OCI-LY1 (cell line): Measurements from ENCODE around the gene CLCN5.

Experiments used
- H2AFZ ChIP-seq: fragments of 200-600 bp; sonication (generic), shearing (Covaris generic); 2 replicates; pipeline ENCODE4 v1.6.0; 2014; ENCODE audit warnings: antibody characterized with exemption, mild to moderate bottlenecking, low read length
- H3F3A ChIP-seq: fragments of 200-600 bp; sonication (generic), shearing (Covaris generic); 2 replicates; pipeline ENCODE4 v1.6.0; 2014; ENCODE audit warnings: mild to moderate bottlenecking, antibody characterized with exemption, low read length, moderate library complexity; ENCODE audit not compliant: insufficient read depth
- H3K27ac ChIP-seq: fragments of 200-600 bp; sonication (generic); 2 replicates; pipeline ENCODE4 v1.5.1; 2014; ENCODE audit warnings: low read length, mixed run types, mild to moderate bottlenecking, low read depth; ENCODE audit not compliant: poor library complexity, severe bottlenecking
- H3K27me3 ChIP-seq: fragments of 200-600 bp; sonication (generic); 2 replicates; pipeline ENCODE4 v1.6.0; 2014; ENCODE audit warnings: antibody characterized with exemption, mild to moderate bottlenecking, low read length, moderate library complexity; ENCODE audit not compliant: insufficient read depth
- H3K36me3 ChIP-seq: fragments of 200-600 bp; sonication (generic); 2 replicates; pipeline ENCODE4 v1.6.1; 2014; ENCODE audit warnings: mild to moderate bottlenecking, antibody characterized with exemption, low read length, moderate library complexity, mixed read lengths; ENCODE audit not compliant: insufficient read depth
- H3K4me1 ChIP-seq: fragments of 200-600 bp; sonication (generic); 2 replicates; pipeline ENCODE4 v1.5.1; 2014; ENCODE audit warnings: mild to moderate bottlenecking, low read length, moderate library complexity; ENCODE audit not compliant: insufficient read depth, severe bottlenecking
- H3K4me2 ChIP-seq: fragments of 200-600 bp; sonication (generic), shearing (Covaris generic); 2 replicates; pipeline ENCODE4 v1.6.1; 2014; ENCODE audit warnings: low read length
- H3K4me3 ChIP-seq: fragments of 200-600 bp; sonication (generic); 2 replicates; pipeline ENCODE4 v1.5.1; 2014; ENCODE audit warnings: low read length, low read depth, mild to moderate bottlenecking, mixed read lengths; ENCODE audit not compliant: poor library complexity, severe bottlenecking
- H3K79me2 ChIP-seq: fragments of 200-600 bp; shearing (Covaris generic); 2 replicates; pipeline ENCODE4 v1.6.1; 2016; ENCODE audit warnings: mixed run types, low read length, mixed read lengths; ENCODE audit not compliant: insufficient read depth
- H3K9ac ChIP-seq: fragments of 200-600 bp; sonication (generic), shearing (Covaris generic); 2 replicates; pipeline ENCODE4 v1.6.1; 2014; ENCODE audit warnings: mild to moderate bottlenecking, low read length, mixed read lengths
- H3K9me2 ChIP-seq: fragments of 200-600 bp; sonication (generic), shearing (Covaris generic); 2 replicates; pipeline ENCODE4 v1.6.1; 2014; ENCODE audit warnings: low read depth, mild to moderate bottlenecking, low read length, mixed read lengths
- H3K9me3 ChIP-seq: fragments of 200-600 bp; shearing (Covaris generic); 2 replicates; pipeline ENCODE4 v1.6.1; 2014; ENCODE audit warnings: low read length, mixed read lengths
- H4K20me1 ChIP-seq: fragments of 200-600 bp; sonication (generic), shearing (Covaris generic); 2 replicates; pipeline ENCODE4 v1.6.0; 2016; ENCODE audit warnings: mild to moderate bottlenecking, low read length; ENCODE audit not compliant: insufficient read depth
- EZH2 ChIP-seq: fragments of 200-600 bp; sonication (generic), shearing (Covaris generic); IDR thresholded peaks from 2 replicates; pipeline ENCODE4 v1.8.0; 2017; ENCODE audit warnings: borderline replicate concordance, mixed run types, mild to moderate bottlenecking, antibody characterized with exemption, low read length, moderate library complexity, mixed read lengths
- TF ChIP-seq, protein P1 (sequence below): fragments of 200-600 bp; sonication (generic), shearing (Covaris generic); IDR thresholded peaks from 2 replicates; pipeline ENCODE4 v1.5.1; 2017; ENCODE audit warnings: mild to moderate bottlenecking, antibody characterized with exemption, low read length, moderate library complexity, mixed read lengths

The CLCN5 gene

DNA sequence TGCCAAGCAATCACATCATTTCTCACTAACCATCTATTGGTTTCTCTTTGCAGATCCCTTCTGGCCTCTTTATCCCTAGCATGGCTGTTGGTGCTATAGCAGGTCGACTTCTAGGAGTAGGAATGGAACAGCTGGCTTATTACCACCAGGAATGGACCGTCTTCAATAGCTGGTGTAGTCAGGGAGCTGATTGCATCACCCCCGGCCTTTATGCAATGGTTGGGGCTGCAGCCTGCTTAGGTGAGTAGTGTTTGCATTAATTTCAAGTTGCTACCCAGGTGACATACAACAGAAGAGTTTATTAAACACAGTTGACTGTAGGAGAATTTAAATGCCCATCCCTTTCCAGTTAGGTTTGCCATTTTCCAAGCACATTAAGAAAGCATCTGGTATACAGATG, 166.2 kb downstream of the CLCN5 start:
- H2AFZ ChIP-seq, result no peak overlapping the region
- no peaks in the 10 kb centered on the region for H3K79me2 ChIP-seq
- no peak overlapping the region for H3K4me2 ChIP-seq
- no peak overlapping the region for H3K27ac ChIP-seq
- H3K9me3 ChIP-seq, result no peaks in the 10 kb centered on the region
- H3K27me3 ChIP-seq, result no peaks in the 10 kb centered on the region
- H3K4me1 ChIP-seq, result no peaks in the 10 kb centered on the region
- no peak for TF ChIP-seq EZH2
- no peak overlapping the region for H3K4me3 ChIP-seq
- H3K9me2 ChIP-seq, result no peaks in the 10 kb centered on the region
- H3K9ac ChIP-seq, result no peak overlapping the region
- no peaks in the 10 kb centered on the region for H3F3A ChIP-seq
- peaks cover 6% of the 10 kb centered on the region for H3K36me3 ChIP-seq
- no peaks in the 10 kb centered on the region for H4K20me1 ChIP-seq

DNA sequence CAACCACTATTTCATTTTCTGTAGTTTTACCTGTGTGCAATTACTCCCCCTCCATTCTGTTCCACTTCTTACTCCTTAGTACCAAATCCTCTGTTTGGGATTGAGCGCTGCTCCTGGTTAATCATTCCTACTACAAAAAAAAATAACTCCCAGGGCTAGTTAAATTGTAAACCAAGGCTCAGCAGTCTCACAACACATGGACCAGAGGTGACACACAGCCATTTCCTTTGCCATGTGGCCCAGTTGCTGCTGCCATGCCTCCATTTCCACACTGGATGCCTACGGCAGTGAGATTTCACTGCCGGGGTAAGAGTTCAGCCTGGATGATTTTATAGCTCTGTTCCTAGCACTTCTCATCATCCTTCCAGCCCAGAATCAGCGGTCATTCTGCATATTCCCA, 171.2 kb downstream of the CLCN5 start:
- no peak for TF ChIP-seq EZH2
- TF ChIP-seq, protein P1, sequence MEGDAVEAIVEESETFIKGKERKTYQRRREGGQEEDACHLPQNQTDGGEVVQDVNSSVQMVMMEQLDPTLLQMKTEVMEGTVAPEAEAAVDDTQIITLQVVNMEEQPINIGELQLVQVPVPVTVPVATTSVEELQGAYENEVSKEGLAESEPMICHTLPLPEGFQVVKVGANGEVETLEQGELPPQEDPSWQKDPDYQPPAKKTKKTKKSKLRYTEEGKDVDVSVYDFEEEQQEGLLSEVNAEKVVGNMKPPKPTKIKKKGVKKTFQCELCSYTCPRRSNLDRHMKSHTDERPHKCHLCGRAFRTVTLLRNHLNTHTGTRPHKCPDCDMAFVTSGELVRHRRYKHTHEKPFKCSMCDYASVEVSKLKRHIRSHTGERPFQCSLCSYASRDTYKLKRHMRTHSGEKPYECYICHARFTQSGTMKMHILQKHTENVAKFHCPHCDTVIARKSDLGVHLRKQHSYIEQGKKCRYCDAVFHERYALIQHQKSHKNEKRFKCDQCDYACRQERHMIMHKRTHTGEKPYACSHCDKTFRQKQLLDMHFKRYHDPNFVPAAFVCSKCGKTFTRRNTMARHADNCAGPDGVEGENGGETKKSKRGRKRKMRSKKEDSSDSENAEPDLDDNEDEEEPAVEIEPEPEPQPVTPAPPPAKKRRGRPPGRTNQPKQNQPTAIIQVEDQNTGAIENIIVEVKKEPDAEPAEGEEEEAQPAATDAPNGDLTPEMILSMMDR, result no peak
- no peaks in the 10 kb centered on the region for H3K9me2 ChIP-seq
- no peaks in the 10 kb centered on the region for H3F3A ChIP-seq
- peaks cover under 1% of the 10 kb centered on the region; the same call in 1 of the 2 replicates for H3K36me3 ChIP-seq
- H3K27ac ChIP-seq, result no peak overlapping the region
- H3K79me2 ChIP-seq, result no peaks in the 10 kb centered on the region
- H4K20me1 ChIP-seq, result no peaks in the 10 kb centered on the region
- no peak overlapping the region for H3K9ac ChIP-seq
- H2AFZ ChIP-seq, result no peak overlapping the region
- no peak overlapping the region for H3K4me3 ChIP-seq
- no peak overlapping the region for H3K4me2 ChIP-seq
- no peaks in the 10 kb centered on the region for H3K27me3 ChIP-seq
- no peaks in the 10 kb centered on the region for H3K4me1 ChIP-seq
- no peaks in the 10 kb centered on the region for H3K9me3 ChIP-seq

DNA sequence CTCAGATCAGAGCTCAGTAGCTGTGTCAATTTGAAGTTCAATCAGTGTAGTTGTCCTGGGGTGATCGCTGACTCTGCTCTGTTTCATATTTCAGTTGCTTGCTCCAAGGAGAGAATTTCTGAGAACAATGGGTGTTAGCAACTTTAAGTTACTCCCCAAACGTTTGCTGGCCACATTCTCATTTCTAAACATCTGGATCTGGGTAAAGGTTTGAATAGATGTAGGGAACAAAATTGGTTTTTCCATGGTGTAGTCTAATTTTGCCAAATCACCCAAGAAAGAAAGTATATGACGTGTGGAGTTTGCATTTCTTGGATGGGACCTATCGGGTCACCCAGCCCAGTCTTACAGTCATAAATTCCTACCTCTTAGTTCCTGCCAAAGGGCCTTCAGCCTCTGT, 174.7 kb downstream of the CLCN5 start:
- Histone ChIP-seq H3K79me2 (no peaks in the 10 kb centered on the region), H3K4me2 (no peak overlapping the region), H3K27me3 (no peaks in the 10 kb centered on the region), H3K9me3 (no peaks in the 10 kb centered on the region), H3K4me3 (no peak overlapping the region), H2AFZ (no peak overlapping the region), H3K9ac (no peak overlapping the region), H3K36me3 (no peaks in the 10 kb centered on the region), H4K20me1 (no peaks in the 10 kb centered on the region), H3K27ac (no peak overlapping the region), H3K9me2 (no peaks in the 10 kb centered on the region), H3F3A (no peaks in the 10 kb centered on the region), H3K4me1 (no peaks in the 10 kb centered on the region)
- TF ChIP-seq, protein P1, result no peak
- no peak for TF ChIP-seq EZH2

DNA sequence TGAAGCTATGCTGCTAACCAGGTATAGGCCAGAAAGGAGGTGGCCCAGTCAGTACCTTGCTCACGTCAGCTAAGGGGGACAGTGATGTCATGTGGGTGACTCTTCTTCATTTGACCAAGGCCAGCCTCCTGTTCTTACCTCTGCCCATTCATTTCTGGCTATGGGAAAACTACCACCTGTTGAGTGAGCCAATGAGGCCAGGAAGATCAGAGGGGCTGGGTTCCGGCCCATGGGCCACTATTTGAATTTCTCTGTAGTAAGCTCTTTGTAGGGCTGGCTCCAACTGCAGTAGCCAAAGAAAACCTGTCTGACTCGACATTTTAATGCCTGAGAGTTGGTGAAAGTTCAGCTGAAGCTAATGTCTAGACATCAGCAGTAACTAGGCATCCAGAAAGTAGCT, 175.8 kb downstream of the CLCN5 start:
- Histone ChIP-seq H3F3A (no peaks in the 10 kb centered on the region), H3K4me3 (no peak overlapping the region), H4K20me1 (no peaks in the 10 kb centered on the region), H3K27me3 (no peaks in the 10 kb centered on the region), H3K9me3 (no peaks in the 10 kb centered on the region), H2AFZ (no peak overlapping the region), H3K36me3 (no peaks in the 10 kb centered on the region), H3K79me2 (no peaks in the 10 kb centered on the region), H3K27ac (no peak overlapping the region), H3K4me2 (no peak overlapping the region), H3K4me1 (no peaks in the 10 kb centered on the region), H3K9ac (no peak overlapping the region), H3K9me2 (no peaks in the 10 kb centered on the region)
- no peak for TF ChIP-seq EZH2
- TF ChIP-seq, protein P1, result no peak
